Epithelial cell of esophagus (primary cell): ENCODE measurements around the gene RPL18.
"Not testable (repeated sequence)": the region's sequence is repeated elsewhere in the genome, so short reads cannot be mapped to it uniquely, and the experiment has no call there.

Source experiments
- DNase-seq: peaks from one replicate; pipeline ENCODE4 v3.0.0; 2010; ENCODE audit warnings: low read depth
- H3K4me3 ChIP-seq: 2 replicates; pipeline ENCODE4 v1.5.1; 2011; ENCODE audit warnings: mild to moderate bottlenecking, low read length, control low read depth
- TF ChIP-seq, protein P1 (sequence below): IDR thresholded peaks from 2 replicates; pipeline ENCODE4 v1.5.1; 2011; ENCODE audit warnings: low read depth, mild to moderate bottlenecking, low read length, control low read depth, inconsistent platforms; ENCODE audit not compliant: insufficient read depth; ENCODE audit errors: missing control alignments

RPL18 gene

DNA sequence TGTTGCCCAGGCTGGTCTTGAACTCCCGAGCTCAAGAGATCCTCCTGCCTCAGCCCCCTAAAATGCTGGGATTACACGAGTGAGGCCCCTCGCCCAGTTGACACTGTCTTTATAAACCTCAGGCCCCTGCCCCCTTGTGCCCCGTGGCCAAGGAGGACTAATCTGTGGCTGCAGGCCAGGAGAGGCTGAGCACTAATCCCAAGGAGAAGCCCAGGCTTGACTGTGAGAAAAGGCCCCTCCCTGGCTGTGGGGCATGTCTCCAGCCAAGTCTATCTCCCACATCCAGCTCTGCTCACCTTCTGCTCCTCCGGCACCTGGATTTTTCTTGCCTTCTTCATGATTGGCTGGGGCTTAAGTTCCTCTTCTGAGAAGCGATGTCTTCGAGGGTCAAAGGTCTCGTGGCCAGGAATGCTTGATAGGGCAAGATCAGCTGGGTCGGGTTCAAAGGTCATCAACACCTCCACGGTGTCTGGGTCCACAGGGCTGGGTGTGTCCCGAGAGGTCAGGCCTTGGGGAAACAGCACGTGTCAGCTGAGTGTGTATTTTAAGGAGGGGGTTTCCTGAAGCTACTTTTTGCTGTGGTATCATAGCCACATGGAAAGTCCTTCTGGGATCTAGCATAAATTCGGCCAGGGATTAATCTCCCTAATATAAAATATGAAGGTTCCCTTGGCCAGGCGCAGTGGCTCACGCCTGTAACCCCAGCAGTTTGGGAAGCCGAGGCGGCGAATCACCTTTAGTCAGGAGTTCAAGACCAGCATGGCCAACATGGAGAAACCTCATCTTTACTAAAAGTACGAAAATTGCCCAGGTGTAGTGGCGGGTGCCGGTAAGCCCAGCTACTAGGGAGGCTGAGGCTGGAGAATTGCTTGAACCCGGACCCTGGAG is 14.4 kb upstream of the RPL18 start:
- TF ChIP-seq, protein P1, sequence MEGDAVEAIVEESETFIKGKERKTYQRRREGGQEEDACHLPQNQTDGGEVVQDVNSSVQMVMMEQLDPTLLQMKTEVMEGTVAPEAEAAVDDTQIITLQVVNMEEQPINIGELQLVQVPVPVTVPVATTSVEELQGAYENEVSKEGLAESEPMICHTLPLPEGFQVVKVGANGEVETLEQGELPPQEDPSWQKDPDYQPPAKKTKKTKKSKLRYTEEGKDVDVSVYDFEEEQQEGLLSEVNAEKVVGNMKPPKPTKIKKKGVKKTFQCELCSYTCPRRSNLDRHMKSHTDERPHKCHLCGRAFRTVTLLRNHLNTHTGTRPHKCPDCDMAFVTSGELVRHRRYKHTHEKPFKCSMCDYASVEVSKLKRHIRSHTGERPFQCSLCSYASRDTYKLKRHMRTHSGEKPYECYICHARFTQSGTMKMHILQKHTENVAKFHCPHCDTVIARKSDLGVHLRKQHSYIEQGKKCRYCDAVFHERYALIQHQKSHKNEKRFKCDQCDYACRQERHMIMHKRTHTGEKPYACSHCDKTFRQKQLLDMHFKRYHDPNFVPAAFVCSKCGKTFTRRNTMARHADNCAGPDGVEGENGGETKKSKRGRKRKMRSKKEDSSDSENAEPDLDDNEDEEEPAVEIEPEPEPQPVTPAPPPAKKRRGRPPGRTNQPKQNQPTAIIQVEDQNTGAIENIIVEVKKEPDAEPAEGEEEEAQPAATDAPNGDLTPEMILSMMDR, result no peak
- DNase-seq, result peak; percentile 70
- H3K4me3 ChIP-seq, result peak overlapping the region; percentile 29

- DNase-seq, result peak; percentile 87
- TF ChIP-seq, protein P1, result no peak
- H3K4me3 ChIP-seq, result no peak overlapping the region
These were observed 13.7 kb upstream of the RPL18 start for GRCh38 chr19:48632692-48633147.

- not testable (repeated sequence) for DNase-seq, H3K4me3 ChIP-seq
These were observed 13.3 kb upstream of the RPL18 start for GRCh38 chr19:48632286-48632685.

- no peak for DNase-seq
- no peak overlapping the region for H3K4me3 ChIP-seq
- TF ChIP-seq, protein P1, result no peak
These were observed 12.2 kb upstream of the RPL18 start for GRCh38 chr19:48631225-48631624.

DNA sequence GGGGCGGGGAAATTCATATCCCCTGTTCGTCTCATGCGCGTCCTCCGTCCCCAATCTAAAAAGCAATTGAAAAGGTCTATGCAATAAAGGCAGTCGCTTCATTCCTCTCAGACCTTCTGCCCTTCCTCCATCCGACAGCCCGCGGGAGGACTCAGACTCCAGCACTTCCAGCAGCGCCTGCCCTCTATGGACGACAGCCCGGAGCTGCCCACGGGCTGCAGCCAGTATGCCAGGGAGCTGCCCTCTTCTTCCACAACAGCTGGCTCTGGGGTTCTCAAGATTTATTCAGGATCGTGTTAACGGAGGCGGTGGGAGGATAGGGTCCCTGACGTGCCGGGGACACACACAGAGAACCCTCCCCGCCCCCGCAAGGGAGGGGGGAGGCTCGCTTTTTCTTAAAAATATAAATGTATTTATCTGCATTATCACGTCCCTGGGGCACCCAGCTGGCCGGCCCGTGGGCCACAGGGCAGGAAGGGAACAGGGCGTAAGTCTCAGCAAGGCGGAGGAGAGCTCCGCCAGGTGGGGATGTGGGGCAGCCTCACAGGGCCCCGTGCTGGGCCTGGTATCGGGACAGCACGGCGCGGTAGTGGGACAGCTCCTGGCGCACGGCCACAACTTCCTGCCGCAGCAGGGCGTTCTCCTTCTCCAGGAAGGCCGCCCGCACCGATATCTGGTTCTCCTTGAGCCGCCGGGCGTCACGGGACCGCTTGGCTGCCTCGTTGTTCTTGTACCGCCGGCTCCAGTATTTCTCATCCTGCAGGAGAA is 11.5 kb upstream of the RPL18 start:
- TF ChIP-seq, protein P1, result peak; percentile 1
- DNase-seq, result peak; percentile 37
- no peak overlapping the region for H3K4me3 ChIP-seq

DNA sequence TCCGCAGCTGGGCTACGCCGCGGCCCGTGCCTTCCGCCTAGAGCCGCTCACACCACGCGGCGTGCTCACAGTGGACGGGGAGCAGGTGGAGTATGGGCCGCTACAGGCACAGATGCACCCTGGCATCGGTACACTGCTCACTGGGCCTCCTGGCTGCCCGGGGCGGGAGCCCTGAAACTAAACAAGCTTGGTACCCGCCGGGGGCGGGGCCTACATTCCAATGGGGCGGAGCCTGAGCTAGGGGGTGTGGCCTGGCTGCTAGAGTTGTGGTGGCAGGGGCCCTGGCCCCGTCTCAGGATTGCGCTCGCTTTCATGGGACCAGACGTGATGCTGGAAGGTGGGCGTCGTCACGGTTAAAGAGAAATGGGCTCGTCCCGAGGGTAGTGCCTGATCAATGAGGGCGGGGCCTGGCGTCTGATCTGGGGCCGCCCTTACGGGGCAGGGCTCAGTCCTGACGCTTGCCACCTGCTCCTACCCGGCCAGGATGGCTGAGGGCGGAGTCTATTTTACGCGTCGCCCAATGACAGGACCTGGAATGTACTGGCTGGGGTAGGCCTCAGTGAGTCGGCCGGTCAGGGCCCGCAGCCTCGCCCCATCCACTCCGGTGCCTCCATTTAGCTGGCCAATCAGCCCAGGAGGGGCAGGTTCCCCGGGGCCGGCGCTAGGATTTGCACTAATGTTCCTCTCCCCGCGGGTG is 10.8 kb upstream of the RPL18 start:
- peak; percentile 59 for DNase-seq

More for the DNA sequence above, 10.8 kb upstream of the RPL18 start:
- TF ChIP-seq, protein P1, result no peak
- no peak overlapping the region for H3K4me3 ChIP-seq
